Measurements from ENCODE around the gene DEFB118. TPM values are rescaled to one million over a fixed set of nuclear protein-coding genes. Genes with fewer than 3 reads are reported as not detected.

The DEFB118 gene
- total and polyA plus RNA-seq, 9 of the 15 experiments (the other 6 are each of a cell fraction or from before 2014, with no cell fraction given): not detected

- TF ChIP-seq ELK1 (CRISPR knock-in tag; IDR thresholded peaks at IDR 0.05): no peak
- no peak for TF ChIP-seq SMARCA5 (IDR thresholded peaks at IDR 0.05)
- TF ChIP-seq SMAD2 (IDR thresholded peaks at IDR 0.05; ENCODE audit: low read depth, low read length): no peak
- TF ChIP-seq STAT5A (IDR thresholded peaks at IDR 0.05; ENCODE audit: borderline replicate concordance, low read length): no peak
Observed at GRCh38 chr20:31390490-31390889, 22.1 kb downstream of the DEFB118 start, which contains the start of gene DEFB119 (continued).

GRCh38 chr20:31392836-31393235, 24.4 kb downstream of the DEFB118 start:
- no peak for FAIRE-seq
- Histone ChIP-seq H3K9me3 (replicated peaks; ENCODE audit: control insufficient read depth, insufficient read depth, low read depth, low read length) (no peaks in the 10 kb centered on the region), H3K9ac (ENCODE audit: insufficient read depth in 1 of 2, low read depth in 2 of 2, low read length in 2 of 2) (no peak overlapping the region), H3K36me3 (ENCODE audit: control insufficient read depth, insufficient read depth, low read length) (no peaks in the 10 kb centered on the region), H3K27ac (ENCODE audit: extremely low read depth, low read depth, low read length) (no peak overlapping the region), H3K27me3 (ENCODE audit: control insufficient read depth in 2 of 2, insufficient read depth in 2 of 2, low read length in 2 of 2) (no peaks in the 10 kb centered on the region; a peak in 1 of 5 replicates), H4K20me1 (replicated peaks; ENCODE audit: control insufficient read depth, insufficient read depth, low read length) (no peaks in the 10 kb centered on the region), H2AFZ (ENCODE audit: low read depth, low read length) (no peak overlapping the region), H3K4me3 (no peak overlapping the region), H3K4me2 (ENCODE audit: insufficient read depth, low read length) (no peak overlapping the region), H3K9me1 (ENCODE audit: control insufficient read depth, insufficient read depth, low read length) (no peaks in the 10 kb centered on the region), H3K4me1 (replicated peaks in 1 of 2; ENCODE audit: control insufficient read depth in 2 of 2, insufficient read depth in 2 of 2, low read length in 2 of 2) (no peaks in the 10 kb centered on the region), H3K79me2 (ENCODE audit: control insufficient read depth, insufficient read depth, low read length) (no peaks in the 10 kb centered on the region)
- POLR2A ChIA-PET: interaction anchor here (0.6 to 1.0 kb wide), 2 partner anchors 20 to 68 kb away, joined by 3 read pairs; no protein-coding TSS in a partner anchor
- CTCF ChIA-PET (ENCODE audit: low intra/inter-chr PET ratio): no interaction called here
- ATAC-seq: no peak
- in situ Hi-C loops (cut with MboI): no loop called here
- intact Hi-C loops (cut with micrococcal nuclease): no loop called here
- no TSS peak for BruUV-seq (replicated peaks)
- TF ChIP-seq RAD51 (IDR thresholded peaks at IDR 0.05; ENCODE audit: borderline replicate concordance, low read depth): peak; percentile 55
- TF ChIP-seq SAFB (IDR thresholded peaks at IDR 0.05; ENCODE audit: borderline replicate concordance, low read depth, low read length): no peak
- TF ChIP-seq USF1 (CRISPR knock-in tag; IDR thresholded peaks at IDR 0.05): 0 out of 2 replicates have a peak, but pooled peaks have one; percentile 33
- TF ChIP-seq USF2 (CRISPR knock-in tag; IDR thresholded peaks at IDR 0.05): peak; percentile 77
- no peak for TF ChIP-seq ZNF696 (CRISPR knock-in tag; conservative IDR thresholded peaks at IDR 0.05)
- TF ChIP-seq RREB1 (CRISPR knock-in tag; IDR thresholded peaks at IDR 0.05): no peak
- peak; percentile 12 for TF ChIP-seq RBM25 (IDR thresholded peaks at IDR 0.05; ENCODE audit: low read depth, low read length, severe bottlenecking)
- DNase-seq (ENCODE audit: extremely low read depth in 1 of 4, low spot score in 3 of 4): peak in 2 of 4 experiments; percentile 15 to 17
- 0% methylated on average over 2 of the region's 2 CpGs for WGBS (ENCODE audit: insufficient coverage, low coverage, missing lambda C conversion rate)

Measured in K562 (cell line).